ENCODE data around the gene GFPT1. TPM values are rescaled to one million over a fixed set of nuclear protein-coding genes. Genes with fewer than 3 reads are reported as not detected.

GFPT1 gene
- total RNA-seq = 10 to 100 TPM; 13.9 to 16.4 (median 15.0) TPM
- 14.4 TPM for total RNA-seq (2013)

- peak within 1 kb of the TSS; percentile 74 for H3K4me3 ChIP-seq (ENCODE audit: low read length)
- no peaks in the 10 kb centered on the region for H3K36me3 Mint-ChIP-seq
- H3K4me1 Mint-ChIP-seq = peaks cover 30 to 33% of the 10 kb centered on the region in 2 donors
- no peaks in the 10 kb centered on the region for H3K36me3 ChIP-seq (ENCODE audit: control insufficient read depth, insufficient read depth, low read length)
- H3K9me3 Mint-ChIP-seq = no peaks in the 10 kb centered on the region
- TF ChIP-seq, protein P1, sequence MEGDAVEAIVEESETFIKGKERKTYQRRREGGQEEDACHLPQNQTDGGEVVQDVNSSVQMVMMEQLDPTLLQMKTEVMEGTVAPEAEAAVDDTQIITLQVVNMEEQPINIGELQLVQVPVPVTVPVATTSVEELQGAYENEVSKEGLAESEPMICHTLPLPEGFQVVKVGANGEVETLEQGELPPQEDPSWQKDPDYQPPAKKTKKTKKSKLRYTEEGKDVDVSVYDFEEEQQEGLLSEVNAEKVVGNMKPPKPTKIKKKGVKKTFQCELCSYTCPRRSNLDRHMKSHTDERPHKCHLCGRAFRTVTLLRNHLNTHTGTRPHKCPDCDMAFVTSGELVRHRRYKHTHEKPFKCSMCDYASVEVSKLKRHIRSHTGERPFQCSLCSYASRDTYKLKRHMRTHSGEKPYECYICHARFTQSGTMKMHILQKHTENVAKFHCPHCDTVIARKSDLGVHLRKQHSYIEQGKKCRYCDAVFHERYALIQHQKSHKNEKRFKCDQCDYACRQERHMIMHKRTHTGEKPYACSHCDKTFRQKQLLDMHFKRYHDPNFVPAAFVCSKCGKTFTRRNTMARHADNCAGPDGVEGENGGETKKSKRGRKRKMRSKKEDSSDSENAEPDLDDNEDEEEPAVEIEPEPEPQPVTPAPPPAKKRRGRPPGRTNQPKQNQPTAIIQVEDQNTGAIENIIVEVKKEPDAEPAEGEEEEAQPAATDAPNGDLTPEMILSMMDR (IDR thresholded peaks at IDR 0.05) = no peak
- DNase-seq = peak; percentile 91 to 97
- H3K27me3 Mint-ChIP-seq (ENCODE audit: low read depth in 2 of 2) = no peaks in the 10 kb centered on the region
- peaks cover 8% of the 10 kb centered on the region for H3K4me1 ChIP-seq (ENCODE audit: control insufficient read depth, insufficient read depth, low read length)
- under 1% methylated on average over 97 of the region's 97 CpGs for WGBS (ENCODE audit: insufficient coverage)
- H3K27me3 ChIP-seq (ENCODE audit: control insufficient read depth, insufficient read depth, low read length) = no peaks in the 10 kb centered on the region
- intact Hi-C loops (cut with micrococcal nuclease) = loop anchor here (1.0 kb wide), 1 partner anchor 50 kb away; the partner anchor contains the start of gene NFU1
- peak within 1 kb of the TSS; percentile 79 for H3K27ac ChIP-seq (ENCODE audit: low read length)
- peak within 1 kb of the TSS; percentile 70 to 96 for H3K27ac Mint-ChIP-seq
- peak; percentile 97 to 100 (median 98) for ATAC-seq
- H3K9me3 ChIP-seq (ENCODE audit: control insufficient read depth, insufficient read depth, low read length) = no peaks in the 10 kb centered on the region
- peak within 1 kb of the TSS; percentile 93 for H3K4me3 Mint-ChIP-seq
These were observed at the start of gene GFPT1 for GRCh38 chr2:69386789-69387734. TSS of gene GFPT1 (minus strand) at chr2:69387227. CDS start at chr2:69387071, 156 bp downstream.

- Mint-ChIP-seq H3K27me3 (ENCODE audit: low read depth in 2 of 2) (no peaks in the 10 kb centered on the region), H3K9me3 (no peaks in the 10 kb centered on the region), H3K4me3 (peak overlapping the region; percentile 94), H3K36me3 (no peaks in the 10 kb centered on the region), H3K4me1 (peaks cover 29 to 36% of the 10 kb centered on the region in 2 donors), H3K27ac (peak overlapping the region; percentile 96 to 98)
- Histone ChIP-seq H3K4me3 (ENCODE audit: low read length) (peak overlapping the region; percentile 88), H3K27me3 (ENCODE audit: control insufficient read depth, insufficient read depth, low read length) (no peaks in the 10 kb centered on the region), H3K36me3 (ENCODE audit: control insufficient read depth, insufficient read depth, low read length) (peaks cover 3% of the 10 kb centered on the region), H3K4me1 (ENCODE audit: control insufficient read depth, insufficient read depth, low read length) (peaks cover 20% of the 10 kb centered on the region), H3K9me3 (ENCODE audit: control insufficient read depth, insufficient read depth, low read length) (no peaks in the 10 kb centered on the region), H3K27ac (ENCODE audit: low read length) (peak overlapping the region; percentile 90)
- intact Hi-C loops (cut with micrococcal nuclease) = loop anchor here (5.0 to 10.0 kb wide), 2 partner anchors 276 to 388 kb away; partner anchors contain the start of gene GMCL1
- DNase-seq (no peak), ATAC-seq (no peak)
- WGBS (ENCODE audit: insufficient coverage) = 8% methylated on average over 3 of the region's 5 CpGs
- TF ChIP-seq, protein P1 (IDR thresholded peaks at IDR 0.05) = no peak
These were observed 49.5 kb upstream of the GFPT1 start for GRCh38 chr2:69436596-69436937.

DNA sequence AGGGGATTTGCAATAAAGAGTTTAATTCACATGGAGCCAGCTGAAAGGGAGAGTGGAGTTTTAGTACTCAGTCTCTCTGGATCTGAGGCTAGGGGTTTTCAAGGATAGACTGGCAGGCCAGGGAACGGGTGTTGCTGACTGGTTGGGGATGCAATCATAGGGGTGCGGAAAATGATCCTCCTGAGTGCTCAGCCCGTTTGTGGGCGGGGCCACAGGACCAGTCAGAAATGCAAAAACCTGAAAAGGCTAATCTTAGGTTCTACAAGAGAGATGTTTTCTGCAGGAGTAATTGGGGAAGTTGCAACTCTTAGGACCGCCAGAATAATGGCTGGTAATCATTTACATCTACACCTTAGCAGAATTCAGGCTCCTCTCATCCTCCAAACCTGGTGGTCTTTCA, 47.7 kb upstream of the GFPT1 start:
- Mint-ChIP-seq H3K27ac (peak overlapping the region; percentile 35 to 98), H3K4me3 (peak overlapping the region; percentile 29), H3K36me3 (no peaks in the 10 kb centered on the region), H3K9me3 (no peaks in the 10 kb centered on the region), H3K27me3 (ENCODE audit: low read depth in 2 of 2) (no peaks in the 10 kb centered on the region), H3K4me1 (peaks cover 29 to 36% of the 10 kb centered on the region in 2 donors)
- 77% methylated on average over 4 of the region's 5 CpGs for WGBS (ENCODE audit: insufficient coverage)
- no peaks in the 10 kb centered on the region for H3K27me3 ChIP-seq (ENCODE audit: control insufficient read depth, insufficient read depth, low read length)
- peaks cover 10% of the 10 kb centered on the region for H3K36me3 ChIP-seq (ENCODE audit: control insufficient read depth, insufficient read depth, low read length)
- no peaks in the 10 kb centered on the region for H3K9me3 ChIP-seq (ENCODE audit: control insufficient read depth, insufficient read depth, low read length)
- no peak overlapping the region for H3K4me3 ChIP-seq (ENCODE audit: low read length)
- no peak for DNase-seq
- peaks cover 20% of the 10 kb centered on the region for H3K4me1 ChIP-seq (ENCODE audit: control insufficient read depth, insufficient read depth, low read length)
- TF ChIP-seq, protein P1 (IDR thresholded peaks at IDR 0.05) = no peak
- no peak overlapping the region for H3K27ac ChIP-seq (ENCODE audit: low read length)
- intact Hi-C loops (cut with micrococcal nuclease) = loop anchor here (5.0 to 10.0 kb wide), 2 partner anchors 278 to 390 kb away; partner anchors contain the start of gene GMCL1
- ATAC-seq = no peak
